OCI-LY1 (cell line): Measurements from ENCODE around the gene CD160.

Experiments used
- H2AFZ ChIP-seq: fragments of 200-600 bp; sonication (generic), shearing (Covaris generic); 2 replicates; pipeline ENCODE4 v1.6.0; 2014; ENCODE audit warnings: antibody characterized with exemption, mild to moderate bottlenecking, low read length
- H3F3A ChIP-seq: fragments of 200-600 bp; sonication (generic), shearing (Covaris generic); 2 replicates; pipeline ENCODE4 v1.6.0; 2014; ENCODE audit warnings: mild to moderate bottlenecking, antibody characterized with exemption, low read length, moderate library complexity; ENCODE audit not compliant: insufficient read depth
- H3K27ac ChIP-seq: fragments of 200-600 bp; sonication (generic); 2 replicates; pipeline ENCODE4 v1.5.1; 2014; ENCODE audit warnings: low read length, mixed run types, mild to moderate bottlenecking, low read depth; ENCODE audit not compliant: poor library complexity, severe bottlenecking
- H3K27me3 ChIP-seq: fragments of 200-600 bp; sonication (generic); 2 replicates; pipeline ENCODE4 v1.6.0; 2014; ENCODE audit warnings: antibody characterized with exemption, mild to moderate bottlenecking, low read length, moderate library complexity; ENCODE audit not compliant: insufficient read depth
- H3K36me3 ChIP-seq: fragments of 200-600 bp; sonication (generic); 2 replicates; pipeline ENCODE4 v1.6.1; 2014; ENCODE audit warnings: mild to moderate bottlenecking, antibody characterized with exemption, low read length, moderate library complexity, mixed read lengths; ENCODE audit not compliant: insufficient read depth
- H3K4me1 ChIP-seq: fragments of 200-600 bp; sonication (generic); 2 replicates; pipeline ENCODE4 v1.5.1; 2014; ENCODE audit warnings: mild to moderate bottlenecking, low read length, moderate library complexity; ENCODE audit not compliant: insufficient read depth, severe bottlenecking
- H3K4me2 ChIP-seq: fragments of 200-600 bp; sonication (generic), shearing (Covaris generic); 2 replicates; pipeline ENCODE4 v1.6.1; 2014; ENCODE audit warnings: low read length
- H3K4me3 ChIP-seq: fragments of 200-600 bp; sonication (generic); 2 replicates; pipeline ENCODE4 v1.5.1; 2014; ENCODE audit warnings: low read length, low read depth, mild to moderate bottlenecking, mixed read lengths; ENCODE audit not compliant: poor library complexity, severe bottlenecking
- H3K79me2 ChIP-seq: fragments of 200-600 bp; shearing (Covaris generic); 2 replicates; pipeline ENCODE4 v1.6.1; 2016; ENCODE audit warnings: mixed run types, low read length, mixed read lengths; ENCODE audit not compliant: insufficient read depth
- H3K9ac ChIP-seq: fragments of 200-600 bp; sonication (generic), shearing (Covaris generic); 2 replicates; pipeline ENCODE4 v1.6.1; 2014; ENCODE audit warnings: mild to moderate bottlenecking, low read length, mixed read lengths
- H3K9me2 ChIP-seq: fragments of 200-600 bp; sonication (generic), shearing (Covaris generic); 2 replicates; pipeline ENCODE4 v1.6.1; 2014; ENCODE audit warnings: low read depth, mild to moderate bottlenecking, low read length, mixed read lengths
- H3K9me3 ChIP-seq: fragments of 200-600 bp; shearing (Covaris generic); 2 replicates; pipeline ENCODE4 v1.6.1; 2014; ENCODE audit warnings: low read length, mixed read lengths
- H4K20me1 ChIP-seq: fragments of 200-600 bp; sonication (generic), shearing (Covaris generic); 2 replicates; pipeline ENCODE4 v1.6.0; 2016; ENCODE audit warnings: mild to moderate bottlenecking, low read length; ENCODE audit not compliant: insufficient read depth
- CTCF ChIP-seq: fragments of 200-600 bp; sonication (generic), shearing (Covaris generic); IDR thresholded peaks from 2 replicates; pipeline ENCODE4 v1.5.1; 2017; ENCODE audit warnings: mild to moderate bottlenecking, antibody characterized with exemption, low read length, moderate library complexity, mixed read lengths
- EZH2 ChIP-seq: fragments of 200-600 bp; sonication (generic), shearing (Covaris generic); IDR thresholded peaks from 2 replicates; pipeline ENCODE4 v1.8.0; 2017; ENCODE audit warnings: borderline replicate concordance, mixed run types, mild to moderate bottlenecking, antibody characterized with exemption, low read length, moderate library complexity, mixed read lengths

Gene CD160

DNA sequence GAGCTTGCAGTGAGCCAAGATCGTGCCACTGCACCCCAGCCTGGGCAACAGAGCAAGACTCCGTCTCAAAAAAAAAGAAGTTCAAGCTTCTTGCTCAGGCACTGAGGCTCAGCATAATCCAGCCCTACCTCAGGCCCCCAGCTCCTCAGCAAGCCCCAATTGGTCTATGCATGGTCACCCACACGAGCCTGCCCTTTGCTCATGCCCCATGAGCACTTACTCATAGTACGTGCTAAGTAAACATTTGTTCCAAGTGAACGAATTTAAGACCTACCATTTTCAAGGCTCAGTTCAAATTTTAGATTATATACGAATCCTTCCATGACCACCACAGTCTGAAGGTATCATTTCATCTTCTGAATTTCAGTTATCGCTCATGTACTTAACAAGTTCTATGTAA, 16.5 kb upstream of the CD160 start:
- Histone ChIP-seq H3K4me1 (no peaks in the 10 kb centered on the region), H2AFZ (no peak overlapping the region), H4K20me1 (no peaks in the 10 kb centered on the region), H3K9me3 (no peaks in the 10 kb centered on the region), H3K36me3 (no peaks in the 10 kb centered on the region), H3K9me2 (no peaks in the 10 kb centered on the region), H3K4me2 (no peak overlapping the region), H3K27me3 (no peaks in the 10 kb centered on the region), H3K4me3 (no peak overlapping the region), H3K79me2 (no peaks in the 10 kb centered on the region), H3K9ac (no peak overlapping the region), H3K27ac (no peak overlapping the region), H3F3A (no peaks in the 10 kb centered on the region)
- no peak for TF ChIP-seq CTCF

DNA sequence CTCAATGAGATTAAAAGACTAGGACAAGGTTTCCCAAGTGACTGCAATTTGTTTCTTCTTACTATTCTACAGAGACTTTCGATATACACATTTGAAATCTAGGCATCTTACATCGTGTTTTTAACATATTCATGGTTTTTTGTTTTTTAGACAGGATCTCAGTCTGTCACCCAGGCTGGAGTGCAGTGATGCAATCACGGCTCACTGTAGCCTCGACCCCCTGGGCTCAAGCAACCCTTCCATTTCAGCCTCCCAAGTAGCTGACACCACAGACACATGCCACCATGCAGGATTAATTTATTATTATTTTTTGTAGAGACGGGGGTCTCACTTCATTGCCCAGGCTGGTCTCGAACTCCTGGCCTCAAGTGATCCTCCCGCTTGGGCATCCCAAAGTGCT, 13.7 kb upstream of the CD160 start:
- Histone ChIP-seq H3K4me2 (no peak overlapping the region), H3K79me2 (no peaks in the 10 kb centered on the region)

DNA sequence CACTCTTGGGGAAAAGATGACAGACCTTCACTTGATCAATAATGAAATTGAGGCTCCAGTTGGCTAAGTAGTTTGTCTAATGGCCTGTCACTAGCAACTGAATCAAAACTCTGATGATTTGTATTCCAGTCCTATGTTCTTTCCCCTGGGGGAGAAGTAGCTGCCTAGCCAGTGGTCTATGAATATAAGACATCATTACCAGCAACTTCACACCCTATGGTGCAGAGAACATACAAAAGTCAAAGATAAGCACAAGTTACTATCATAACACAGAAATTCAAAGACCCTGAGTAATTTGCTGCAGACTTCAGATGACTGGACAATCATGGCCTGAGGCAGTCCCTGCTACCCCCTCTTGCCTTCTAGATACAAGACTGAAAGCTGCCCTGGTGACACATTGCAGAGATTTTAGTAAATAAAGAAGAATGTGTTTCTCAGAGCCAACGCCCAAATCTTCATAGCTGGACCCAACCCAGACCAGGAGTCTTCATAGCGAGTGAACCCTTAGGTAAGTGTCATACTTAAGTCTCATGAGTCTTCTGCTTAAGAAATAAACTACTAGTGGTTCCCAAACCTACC, 13.1 kb upstream of the CD160 start:
- TF ChIP-seq CTCF (no peak), EZH2 (no peak)
- H3K4me3 ChIP-seq = no peak overlapping the region
- no peaks in the 10 kb centered on the region for H3K27me3 ChIP-seq
- no peaks in the 10 kb centered on the region for H3F3A ChIP-seq
- no peaks in the 10 kb centered on the region for H4K20me1 ChIP-seq
- H2AFZ ChIP-seq = no peak overlapping the region
- no peaks in the 10 kb centered on the region for H3K36me3 ChIP-seq
- no peaks in the 10 kb centered on the region for H3K9me2 ChIP-seq
- H3K9ac ChIP-seq = no peak overlapping the region
- H3K4me2 ChIP-seq = no peak overlapping the region
- no peak overlapping the region for H3K27ac ChIP-seq
- H3K4me1 ChIP-seq = no peaks in the 10 kb centered on the region
- no peaks in the 10 kb centered on the region for H3K9me3 ChIP-seq
- H3K79me2 ChIP-seq = no peaks in the 10 kb centered on the region

More for the DNA sequence above, 13.7 kb upstream of the CD160 start:
- Histone ChIP-seq H3K9ac (no peak overlapping the region), H3K4me1 (no peaks in the 10 kb centered on the region), H3K27ac (no peak overlapping the region), H2AFZ (no peak overlapping the region), H3K36me3 (no peaks in the 10 kb centered on the region), H3K4me3 (no peak overlapping the region), H4K20me1 (no peaks in the 10 kb centered on the region), H3F3A (no peaks in the 10 kb centered on the region), H3K27me3 (no peaks in the 10 kb centered on the region), H3K9me3 (no peaks in the 10 kb centered on the region), H3K9me2 (no peaks in the 10 kb centered on the region)
- no peak for TF ChIP-seq CTCF
- no peak for TF ChIP-seq EZH2
